Ishikawa (cell line): Measurements from ENCODE around the gene MLXIP.

Experiments used
- CEBPB ChIP-seq: IDR thresholded peaks from 2 replicates; pipeline ENCODE4 v1.6.1; 2012
- CREB1 ChIP-seq: IDR thresholded peaks from 2 replicates; pipeline ENCODE4 v1.6.1; 2012; ENCODE audit warnings: low read depth
- EGR1 ChIP-seq: IDR thresholded peaks from 2 replicates; pipeline ENCODE4 v1.6.1; 2012
- EP300 ChIP-seq: IDR thresholded peaks from 2 replicates; pipeline ENCODE4 v1.6.1; 2012; ENCODE audit warnings: borderline replicate concordance
- YY1 ChIP-seq: IDR thresholded peaks from 2 replicates; pipeline ENCODE4 v1.6.1; 2012; ENCODE audit warnings: low read depth
- ZBTB7A ChIP-seq: IDR thresholded peaks from 2 replicates; pipeline ENCODE4 v1.6.1; 2012; ENCODE audit warnings: low read depth
- TF ChIP-seq, protein P1 (sequence below): IDR thresholded peaks from 2 replicates; pipeline ENCODE4 v1.6.1; 2012

DNA sequence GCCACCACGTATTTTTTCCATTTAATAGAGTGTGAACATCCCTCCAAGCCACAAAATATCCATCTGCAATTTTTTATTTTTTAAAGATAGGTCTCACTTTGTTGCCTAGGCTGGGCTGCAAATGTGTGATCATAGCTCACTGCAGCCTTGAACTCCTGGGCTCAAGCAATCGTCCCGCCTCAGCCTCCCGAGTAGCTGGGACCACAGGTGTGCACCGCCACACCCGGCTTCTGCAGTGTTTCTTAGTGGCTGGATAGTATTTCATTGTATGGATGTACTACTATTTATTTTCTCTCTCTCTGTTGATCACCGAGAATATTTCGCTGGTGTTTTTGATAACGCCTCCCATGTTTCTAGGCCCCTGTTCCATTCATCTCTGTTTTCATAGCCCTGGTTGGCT, 17.5 kb downstream of the MLXIP start:
- TF ChIP-seq, protein P1, sequence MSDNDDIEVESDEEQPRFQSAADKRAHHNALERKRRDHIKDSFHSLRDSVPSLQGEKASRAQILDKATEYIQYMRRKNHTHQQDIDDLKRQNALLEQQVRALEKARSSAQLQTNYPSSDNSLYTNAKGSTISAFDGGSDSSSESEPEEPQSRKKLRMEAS, result no peak
- TF ChIP-seq YY1, result no peak
- TF ChIP-seq EGR1, result no peak
- TF ChIP-seq CEBPB, result no peak
- no peak for TF ChIP-seq CREB1
- no peak for TF ChIP-seq ZBTB7A
- no peak for TF ChIP-seq EP300
